OCI-LY7 (cell line): Measurements from ENCODE around the gene PGAP1. TPM values are rescaled to one million over a fixed set of nuclear protein-coding genes. Genes with fewer than 3 reads are reported as not detected.
"Not testable (repeated sequence)": the region's sequence is repeated elsewhere in the genome, so short reads cannot be mapped to it uniquely, and the experiment has no call there.

Source experiments
- BruUV-seq: library from RNA; stranded (reverse); fragments of 400-500 nt; replicated peaks from 2 replicates; lab custom pipeline; 2021; lab: Mats Ljungman, UMichigan
- CTCF ChIA-PET: fragments of 300-600 bp; sonication (Branson Sonifier 250); formaldehyde crosslinking; loops from one replicate; lab custom pipeline; 2022; ENCODE audit warnings: antibody characterized with exemption; ENCODE audit not compliant: unreplicated experiment; lab: Charles Lee
- POLR2A ChIA-PET: fragments of 300-600 bp; sonication (Branson Sonifier 250); formaldehyde crosslinking; loops from one replicate; lab custom pipeline; 2022; ENCODE audit warnings: antibody characterized with exemption; lab: Charles Lee
- DNase-seq: peaks from one replicate; pipeline ENCODE4 v3.0.0-alpha.2; 2015; ENCODE audit warnings: low spot score
- H2AFZ ChIP-seq: fragments of 200-600 bp; sonication (generic), shearing (Covaris generic); 2 replicates; pipeline ENCODE4 v1.6.1; 2014; ENCODE audit warnings: mild to moderate bottlenecking, antibody characterized with exemption, low read length, moderate library complexity
- H3K27ac ChIP-seq: fragments of 200-600 bp; sonication (generic); 2 replicates; pipeline ENCODE4 v1.5.1; 2014; ENCODE audit warnings: mixed run types, low read depth, mild to moderate bottlenecking, moderate library complexity, low read length, inconsistent platforms; ENCODE audit not compliant: poor library complexity, severe bottlenecking
- H3K36me3 ChIP-seq: fragments of 200-600 bp; sonication (generic); 2 replicates; pipeline ENCODE4 v1.6.1; 2014; ENCODE audit warnings: mild to moderate bottlenecking, antibody characterized with exemption, low read length, moderate library complexity, mixed read lengths; ENCODE audit not compliant: insufficient read depth
- H3K4me1 ChIP-seq: fragments of 200-600 bp; sonication (generic); 2 replicates; pipeline ENCODE4 v1.5.1; 2014; ENCODE audit warnings: mild to moderate bottlenecking, low read length; ENCODE audit not compliant: insufficient read depth, poor library complexity, severe bottlenecking
- H3K4me2 ChIP-seq: fragments of 200-600 bp; sonication (generic); 2 replicates; pipeline ENCODE4 v1.6.1; 2014; ENCODE audit warnings: mild to moderate bottlenecking, low read length
- H3K4me3 ChIP-seq: fragments of 200-600 bp; sonication (generic); 2 replicates; pipeline ENCODE4 v1.5.1; 2014; ENCODE audit warnings: mild to moderate bottlenecking, low read depth, low read length; ENCODE audit not compliant: poor library complexity, severe bottlenecking
- H3K79me2 ChIP-seq: fragments of 200-600 bp; sonication (generic); 2 replicates; pipeline ENCODE4 v1.6.1; 2016; ENCODE audit warnings: low read depth, mild to moderate bottlenecking, low read length, moderate library complexity, mixed read lengths; ENCODE audit not compliant: insufficient read depth
- H3K9me2 ChIP-seq: fragments of 200-600 bp; sonication (generic); 2 replicates; pipeline ENCODE4 v1.6.1; 2016; ENCODE audit warnings: mild to moderate bottlenecking, low read length, mixed read lengths; ENCODE audit not compliant: insufficient read depth
- H3K9me3 ChIP-seq: fragments of 200-600 bp; sonication (generic); 2 replicates; pipeline ENCODE4 v1.6.1; 2014; ENCODE audit warnings: mild to moderate bottlenecking, mixed run types, low read length, mixed read lengths
- H4K20me1 ChIP-seq: fragments of 200-600 bp; sonication (generic); 2 replicates; pipeline ENCODE4 v1.6.1; 2014; ENCODE audit warnings: mild to moderate bottlenecking, antibody characterized with exemption, low read length, moderate library complexity, mixed read lengths; ENCODE audit not compliant: insufficient read depth
- CTCF ChIP-seq: fragments of 200-600 bp; sonication (generic); conservative IDR thresholded peaks from 2 replicates; pipeline ENCODE4 v1.5.1; 2014; ENCODE audit warnings: mild to moderate bottlenecking, antibody characterized with exemption, low read length, moderate library complexity, mixed read lengths
- EZH2phosphoT487 ChIP-seq: fragments of 200-600 bp; sonication (generic); IDR thresholded peaks from 2 replicates; pipeline ENCODE4 v1.6.1; 2018; ENCODE audit warnings: low read depth, borderline replicate concordance, mild to moderate bottlenecking, mixed run types, antibody characterized with exemption, low read length, moderate library complexity, mixed read lengths
- intact Hi-C: fragments of 100-400 bp; cut with micrococcal nuclease; formaldehyde crosslinking; loops from one replicate; pipeline ENCODE4 v1.10.0; 2022; ENCODE audit not compliant: unreplicated experiment
- total RNA-seq, 2 experiments: library from RNA; depleted of rRNA in 1 of 2; stranded (reverse); fragments of >200 nt in 1 of 2; shearing (Covaris generic) in 1 of 2; gene quantifications; 2 replicates each; pipeline ENCODE4 v1.2.3, GENCODE V29; 2014 to 2022

Gene PGAP1
- total RNA-seq, 2 experiments from 2014 or later: 0.54 to 1.9 TPM

- Histone ChIP-seq H3K27ac (no peak overlapping the region), H3K4me3 (no peak overlapping the region), H3K36me3 (no peaks in the 10 kb centered on the region), H3K9me3 (peaks cover 11% of the 10 kb centered on the region; the same call in 1 of the 2 replicates), H2AFZ (no peak overlapping the region), H3K9me2 (no peaks in the 10 kb centered on the region), H3K79me2 (no peaks in the 10 kb centered on the region), H3K4me1 (no peaks in the 10 kb centered on the region), H3K4me2 (no peak overlapping the region), H4K20me1 (no peaks in the 10 kb centered on the region)
- ChIA-PET POLR2A (interaction anchor here (1.3 kb wide), 1 partner anchor 25 kb away, joined by 4 read pairs; no protein-coding TSS in a partner anchor), CTCF (no interaction called here)
- TF ChIP-seq EZH2phosphoT487: no peak
- TF ChIP-seq CTCF: no peak
- no peak for DNase-seq
- intact Hi-C loops: no loop called here
- no TSS peak for BruUV-seq
Measured at GRCh38 chr2:196915507-196916189, 10.9 kb downstream of the PGAP1 start.

- H3K4me3 ChIP-seq: no peak overlapping the region
- no peak for DNase-seq
- ChIA-PET POLR2A (interaction anchor here (1.0 to 1.3 kb wide), 2 partner anchors 10 to 24 kb away, joined by 3 to 4 read pairs; no protein-coding TSS in a partner anchor), CTCF (no interaction called here)
- H3K36me3 ChIP-seq: no peaks in the 10 kb centered on the region
- no peaks in the 10 kb centered on the region for H3K9me2 ChIP-seq
- H4K20me1 ChIP-seq: no peaks in the 10 kb centered on the region
- peaks cover 11% of the 10 kb centered on the region; the same call in 1 of the 2 replicates for H3K9me3 ChIP-seq
- BruUV-seq: no TSS peak
- TF ChIP-seq EZH2phosphoT487 (no peak), CTCF (no peak)
- no peaks in the 10 kb centered on the region for H3K79me2 ChIP-seq
- H3K27ac ChIP-seq: no peak overlapping the region
- no peak overlapping the region for H3K4me2 ChIP-seq
- intact Hi-C loops: no loop called here
- H2AFZ ChIP-seq: no peak overlapping the region
- H3K4me1 ChIP-seq: no peaks in the 10 kb centered on the region
Measured at GRCh38 chr2:196914867-196915460, 11.5 kb downstream of the PGAP1 start.

DNA sequence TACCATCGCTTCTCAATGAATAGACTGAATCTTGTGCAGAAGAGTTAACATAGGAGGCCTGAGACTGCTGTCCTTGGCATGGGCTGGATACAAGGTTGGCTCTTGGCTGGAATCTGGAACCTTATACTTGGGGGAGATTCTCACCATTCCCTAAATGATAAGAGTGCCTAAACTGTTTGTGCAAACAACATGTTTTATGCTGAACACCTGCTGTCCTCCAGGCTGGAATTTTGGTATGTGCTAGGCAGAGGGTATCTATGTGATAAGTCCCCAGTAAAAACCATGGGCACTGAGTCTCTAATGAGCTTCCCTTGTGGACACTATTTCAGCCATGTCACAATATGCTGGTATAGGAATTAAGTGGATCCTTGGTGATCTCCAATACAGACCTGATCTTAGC lies 12.8 kb downstream of the PGAP1 start:
- no peak for TF ChIP-seq CTCF
- no peak for TF ChIP-seq EZH2phosphoT487
- no peak overlapping the region for H2AFZ ChIP-seq
- H3K9me2 ChIP-seq: no peaks in the 10 kb centered on the region
- H3K4me2 ChIP-seq: no peak overlapping the region
- BruUV-seq: no TSS peak
- H3K9me3 ChIP-seq: peaks cover 11% of the 10 kb centered on the region; the same call in 1 of the 2 replicates
- H3K27ac ChIP-seq: no peak overlapping the region
- H3K4me3 ChIP-seq: no peak overlapping the region
- no peaks in the 10 kb centered on the region for H3K36me3 ChIP-seq
- intact Hi-C loops: no loop called here
- H3K79me2 ChIP-seq: no peaks in the 10 kb centered on the region
- POLR2A ChIA-PET: interaction anchor here (0.5 kb wide), 1 partner anchor 202 kb away, joined by 4 read pairs; no protein-coding TSS in a partner anchor
- H4K20me1 ChIP-seq: no peaks in the 10 kb centered on the region
- H3K4me1 ChIP-seq: no peaks in the 10 kb centered on the region
- no peak for DNase-seq
- CTCF ChIA-PET: no interaction called here

- H3K9me3 ChIP-seq, H3K9me2 ChIP-seq, H3K4me3 ChIP-seq, H2AFZ ChIP-seq, CTCF ChIA-PET, BruUV-seq, H3K79me2 ChIP-seq, H3K27ac ChIP-seq, H3K4me1 ChIP-seq, H3K4me2 ChIP-seq, DNase-seq, POLR2A ChIA-PET, H3K36me3 ChIP-seq, intact Hi-C loops, H4K20me1 ChIP-seq: not testable (repeated sequence)
Measured at GRCh38 chr2:196905365-196905764, 21.1 kb downstream of the PGAP1 start.
